ENCODE results near the gene ETS2.

DNA sequence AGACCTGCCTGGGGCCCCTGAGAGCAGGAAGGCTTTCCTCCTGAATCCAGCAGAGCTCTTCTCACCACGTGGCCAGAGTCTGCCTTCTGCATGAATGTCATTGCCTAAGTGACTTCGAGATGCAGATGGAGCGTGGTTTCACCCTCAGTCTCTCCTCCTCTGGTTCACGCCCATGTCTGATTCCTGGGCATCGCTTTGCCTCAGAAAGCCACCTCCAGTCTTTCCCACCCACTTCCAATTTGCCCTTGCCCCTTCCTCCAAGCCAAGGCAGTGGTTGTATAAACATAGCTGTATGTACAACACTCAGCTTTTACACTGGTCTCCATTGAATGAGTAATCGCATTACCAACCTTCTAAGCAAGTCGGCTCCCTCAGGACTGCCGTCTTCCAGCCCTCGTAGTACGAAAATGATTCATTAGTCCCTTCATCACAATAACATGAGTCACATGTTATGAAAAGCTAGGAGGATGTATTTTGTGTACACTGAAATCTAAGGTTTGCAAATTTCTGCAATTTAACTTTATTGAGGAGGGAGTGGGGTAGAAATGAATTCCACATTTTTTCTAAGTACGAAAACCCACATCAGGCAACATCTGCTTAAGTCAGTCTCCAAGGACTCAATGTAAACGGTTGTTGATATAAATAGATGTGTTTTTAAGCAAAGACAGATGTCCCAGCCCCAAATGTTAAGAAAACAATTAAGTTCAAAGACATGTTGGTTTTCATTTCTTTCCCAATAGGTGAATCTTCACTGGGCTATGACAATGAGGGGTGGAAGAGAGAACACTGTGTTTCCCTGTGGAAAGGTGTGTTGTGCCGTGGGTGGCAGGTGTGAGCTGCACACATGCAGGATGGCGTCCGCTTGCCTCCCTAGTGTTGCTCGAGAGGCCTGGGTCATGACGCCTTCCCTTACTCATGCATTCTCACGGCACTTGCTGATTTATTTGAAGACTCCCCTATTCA is 32.3 kb upstream of the ETS2 start:
- no peak for TF ChIP-seq EZH2 (IDR thresholded peaks at IDR 0.05; ENCODE audit: low read length)
- TF ChIP-seq, protein P1, sequence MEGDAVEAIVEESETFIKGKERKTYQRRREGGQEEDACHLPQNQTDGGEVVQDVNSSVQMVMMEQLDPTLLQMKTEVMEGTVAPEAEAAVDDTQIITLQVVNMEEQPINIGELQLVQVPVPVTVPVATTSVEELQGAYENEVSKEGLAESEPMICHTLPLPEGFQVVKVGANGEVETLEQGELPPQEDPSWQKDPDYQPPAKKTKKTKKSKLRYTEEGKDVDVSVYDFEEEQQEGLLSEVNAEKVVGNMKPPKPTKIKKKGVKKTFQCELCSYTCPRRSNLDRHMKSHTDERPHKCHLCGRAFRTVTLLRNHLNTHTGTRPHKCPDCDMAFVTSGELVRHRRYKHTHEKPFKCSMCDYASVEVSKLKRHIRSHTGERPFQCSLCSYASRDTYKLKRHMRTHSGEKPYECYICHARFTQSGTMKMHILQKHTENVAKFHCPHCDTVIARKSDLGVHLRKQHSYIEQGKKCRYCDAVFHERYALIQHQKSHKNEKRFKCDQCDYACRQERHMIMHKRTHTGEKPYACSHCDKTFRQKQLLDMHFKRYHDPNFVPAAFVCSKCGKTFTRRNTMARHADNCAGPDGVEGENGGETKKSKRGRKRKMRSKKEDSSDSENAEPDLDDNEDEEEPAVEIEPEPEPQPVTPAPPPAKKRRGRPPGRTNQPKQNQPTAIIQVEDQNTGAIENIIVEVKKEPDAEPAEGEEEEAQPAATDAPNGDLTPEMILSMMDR (optimal IDR thresholded peaks at IDR 0.05 in 1 of 3, IDR thresholded peaks at IDR 0.05 in 1 of 3, conservative IDR thresholded peaks at IDR 0.05 in 1 of 3; ENCODE audit: extremely low read depth in 1 of 3, insufficient read depth in 2 of 3, low read length in 3 of 3): no peak
